Nephron (organoid): Measurements from ENCODE around the gene DEFB113.

Experiments
- H3K27ac Mint-ChIP-seq, 3 experiments: 2 replicates each; pipeline ENCODE4 v1.8.0; 2020; ENCODE audit warnings: mixed read lengths in 3 of 3, mild to moderate bottlenecking in 2 of 3, moderate library complexity in 1 of 3
- H3K27me3 Mint-ChIP-seq: 2 replicates; pipeline ENCODE4 v1.8.0; 2021; ENCODE audit warnings: low read depth, mild to moderate bottlenecking, moderate library complexity, mixed read lengths
- H3K36me3 Mint-ChIP-seq: 2 replicates; pipeline ENCODE4 v1.8.0; 2020; ENCODE audit warnings: low read depth, mixed read lengths
- H3K4me1 Mint-ChIP-seq: 2 replicates; pipeline ENCODE4 v1.8.0; 2020; ENCODE audit warnings: mixed read lengths
- H3K4me3 Mint-ChIP-seq, 3 experiments: 2 replicates each; pipeline ENCODE4 v1.8.0; 2020; ENCODE audit warnings: mild to moderate bottlenecking in 3 of 3, mixed read lengths in 3 of 3, moderate library complexity in 2 of 3
- H3K9me3 Mint-ChIP-seq: 2 replicates; pipeline ENCODE4 v1.8.0; 2020; ENCODE audit warnings: mixed read lengths
- CTCF ChIP-seq, 3 experiments: fragments of 200-600 bp; sonication (generic); IDR thresholded peaks; one replicate each; pipeline ENCODE4 v1.5.0; 2021; ENCODE audit warnings: antibody characterized with exemption in 3 of 3; ENCODE audit not compliant: unreplicated experiment in 3 of 3

DEFB113 gene

GRCh38 chr6:49969605-49970004 lies at the start of gene DEFB113:
DEFB113 (minus strand) TSS chr6:49969625; CDS start chr6:49969625, 0 bp downstream.
- H3K4me1 Mint-ChIP-seq, result peaks cover 4% of the 10 kb centered on the region
- H3K27me3 Mint-ChIP-seq, result no peaks in the 10 kb centered on the region
- TF ChIP-seq CTCF (IDR thresholded peaks at IDR 0.05; ENCODE audit: unreplicated experiment in 3 of 3), result no peak
- no peaks in the 10 kb centered on the region for H3K36me3 Mint-ChIP-seq
- H3K4me3 Mint-ChIP-seq, result no peak within 1 kb of the TSS
- H3K27ac Mint-ChIP-seq, result no peak within 1 kb of the TSS
- H3K9me3 Mint-ChIP-seq, result no peaks in the 10 kb centered on the region

- no peak for TF ChIP-seq CTCF (IDR thresholded peaks at IDR 0.05; ENCODE audit: unreplicated experiment in 3 of 3)
- H3K36me3 Mint-ChIP-seq, result no peaks in the 10 kb centered on the region
- H3K9me3 Mint-ChIP-seq, result no peaks in the 10 kb centered on the region
- H3K4me1 Mint-ChIP-seq, result no peaks in the 10 kb centered on the region
- no peak overlapping the region for H3K27ac Mint-ChIP-seq
- no peaks in the 10 kb centered on the region for H3K27me3 Mint-ChIP-seq
- H3K4me3 Mint-ChIP-seq, result no peak overlapping the region
Observed at GRCh38 chr6:50007819-50008218, 38.4 kb upstream of the DEFB113 start.

- no peak overlapping the region for H3K27ac Mint-ChIP-seq
- H3K9me3 Mint-ChIP-seq, result no peaks in the 10 kb centered on the region
- H3K27me3 Mint-ChIP-seq, result no peaks in the 10 kb centered on the region
- no peaks in the 10 kb centered on the region for H3K36me3 Mint-ChIP-seq
- TF ChIP-seq CTCF (IDR thresholded peaks at IDR 0.05; ENCODE audit: unreplicated experiment in 3 of 3), result no peak
- no peaks in the 10 kb centered on the region for H3K4me1 Mint-ChIP-seq
- H3K4me3 Mint-ChIP-seq, result no peak overlapping the region
Observed at GRCh38 chr6:50003139-50003538, 33.7 kb upstream of the DEFB113 start.

GRCh38 chr6:49995278-49995677 lies 25.9 kb upstream of the DEFB113 start:
- TF ChIP-seq CTCF (IDR thresholded peaks at IDR 0.05; ENCODE audit: unreplicated experiment in 3 of 3), result no peak
- Mint-ChIP-seq H3K4me1 (no peaks in the 10 kb centered on the region), H3K4me3 (no peak overlapping the region), H3K27ac (no peak overlapping the region), H3K9me3 (no peaks in the 10 kb centered on the region), H3K36me3 (no peaks in the 10 kb centered on the region), H3K27me3 (no peaks in the 10 kb centered on the region)

- H3K27me3 Mint-ChIP-seq, result no peaks in the 10 kb centered on the region
- H3K36me3 Mint-ChIP-seq, result no peaks in the 10 kb centered on the region
- H3K27ac Mint-ChIP-seq, result no peak overlapping the region
- H3K4me3 Mint-ChIP-seq, result no peak overlapping the region
- no peaks in the 10 kb centered on the region for H3K4me1 Mint-ChIP-seq
- no peak for TF ChIP-seq CTCF (IDR thresholded peaks at IDR 0.05; ENCODE audit: unreplicated experiment in 3 of 3)
- no peaks in the 10 kb centered on the region for H3K9me3 Mint-ChIP-seq
Observed at GRCh38 chr6:49988900-49989299, 19.5 kb upstream of the DEFB113 start.

- TF ChIP-seq CTCF (IDR thresholded peaks at IDR 0.05; ENCODE audit: unreplicated experiment in 3 of 3), result no peak
- Mint-ChIP-seq H3K27me3 (no peaks in the 10 kb centered on the region), H3K27ac (no peak overlapping the region), H3K4me3 (no peak overlapping the region), H3K9me3 (no peaks in the 10 kb centered on the region), H3K4me1 (no peaks in the 10 kb centered on the region), H3K36me3 (no peaks in the 10 kb centered on the region)
Observed at GRCh38 chr6:49987749-49988148, 18.3 kb upstream of the DEFB113 start.
